ENCODE data around the gene IGF1.

- TF ChIP-seq YY1 (IDR thresholded peaks at IDR 0.05; ENCODE audit: insufficient read depth, insufficient read length) (no peak), SUZ12 (IDR thresholded peaks at IDR 0.05; ENCODE audit: extremely low read depth, insufficient read depth, insufficient read length) (no peak)
Measured at GRCh38 chr12:102415515-102415914, 64.8 kb downstream of the IGF1 start.
